Fibroblast of lung (primary cell): Measurements from ENCODE around the gene GPC5. TPM values are rescaled to one million over a fixed set of nuclear protein-coding genes. Genes with fewer than 3 reads are reported as not detected.

Experiments used
- DNase-seq, 2 donors: peaks; one replicate each; pipeline versions ENCODE4 v3.0.0 to v3.0.0-alpha.2; 2010; ENCODE audit warnings: low read depth in 2 of 2
- H2AFZ ChIP-seq: 2 replicates; pipeline ENCODE4 v1.5.1; 2012; ENCODE audit warnings: low read length, control low read depth, inconsistent platforms
- H3K27ac ChIP-seq: 2 replicates; pipeline ENCODE4 v1.5.1; 2011; ENCODE audit warnings: low read length, control low read depth; ENCODE audit not compliant: insufficient read depth
- H3K27me3 ChIP-seq: 2 replicates; pipeline ENCODE4 v1.5.1; 2011; ENCODE audit warnings: mild to moderate bottlenecking, low read length; ENCODE audit not compliant: control insufficient read depth, insufficient read depth
- H3K36me3 ChIP-seq: 2 replicates; pipeline ENCODE4 v1.5.1; 2011; ENCODE audit warnings: low read length; ENCODE audit not compliant: control insufficient read depth, insufficient read depth
- H3K4me1 ChIP-seq: 2 replicates; pipeline ENCODE4 v1.5.1; 2011; ENCODE audit warnings: low read length; ENCODE audit not compliant: control insufficient read depth, insufficient read depth; ENCODE audit errors: extremely low read depth
- H3K4me2 ChIP-seq: 2 replicates; pipeline ENCODE4 v1.5.1; 2011; ENCODE audit warnings: low read length, control low read depth; ENCODE audit not compliant: insufficient read depth; ENCODE audit errors: extremely low read depth
- H3K4me3 ChIP-seq, 4 experiments: fragments of 200-600 bp in 1 of 4; sonication (generic) in 1 of 4; replicated peaks in 1 of 4; 2 replicates each; pipeline ENCODE4 v1.5.1; 2011 to 2016; ENCODE audit warnings: low read length in 4 of 4, low read depth in 3 of 4, mild to moderate bottlenecking in 3 of 4, control low read depth in 2 of 4, inconsistent platforms in 1 of 4, mixed read lengths in 1 of 4; ENCODE audit not compliant: insufficient read depth in 1 of 4; ENCODE audit errors: control extremely low read depth in 1 of 4
- H3K79me2 ChIP-seq: 2 replicates; pipeline ENCODE4 v1.5.1; 2012; ENCODE audit warnings: mild to moderate bottlenecking, low read length, inconsistent platforms; ENCODE audit not compliant: control insufficient read depth, insufficient read depth
- H3K9ac ChIP-seq: 2 replicates; pipeline ENCODE4 v1.5.1; 2011; ENCODE audit warnings: mild to moderate bottlenecking, low read length, control low read depth; ENCODE audit not compliant: insufficient read depth
- H3K9me3 ChIP-seq: 2 replicates; pipeline ENCODE4 v1.5.1; 2012; ENCODE audit warnings: low read depth, low read length; ENCODE audit not compliant: control insufficient read depth, insufficient read depth
- H4K20me1 ChIP-seq: 2 replicates; pipeline ENCODE4 v1.5.1; 2011; ENCODE audit warnings: low read length; ENCODE audit not compliant: control insufficient read depth, insufficient read depth; ENCODE audit errors: extremely low read depth
- CTCF ChIP-seq, 2 donors: IDR thresholded peaks in 1 of 2; conservative IDR thresholded peaks in 1 of 2; 1 replicate in 1 of 2; 2 replicates in 1 of 2; pipeline ENCODE4 v1.5.1; 2011 to 2012; ENCODE audit warnings: low read length in 2 of 2, control low read depth in 1 of 2, inconsistent platforms in 1 of 2, low read depth in 1 of 2, mild to moderate bottlenecking in 1 of 2
- EZH2 ChIP-seq: IDR thresholded peaks from 2 replicates; pipeline ENCODE4 v1.5.1; 2012; ENCODE audit warnings: low read length, control low read depth, mild to moderate bottlenecking; ENCODE audit errors: missing control alignments
- polyA plus RNA-seq, 2 donors: library from polyadenylated mRNA; depleted of rRNA in 1 of 2; stranded (reverse) in 1 of 2; unstranded in 1 of 2; fragments of >200 nt; gene quantifications; 2 replicates each; pipeline ENCODE4 v1.2.1, GENCODE V29; 2011 to 2012; ENCODE audit warnings: missing spikeins in 1 of 2
- total RNA-seq: library from RNA; depleted of rRNA; stranded (reverse); fragments of >200 nt; gene quantifications from 2 replicates; pipeline ENCODE4 v1.2.1, GENCODE V29; 2014

Gene GPC5
- total and polyA plus RNA-seq, 2 donors (not counting 1 experiment from before 2014, with no cell fraction given): 0.17 TPM; not detected in 1

- DNase-seq: no peak
- Histone ChIP-seq H3K4me3 (no peak overlapping the region), H3K4me1 (no peaks in the 10 kb centered on the region), H3K9ac (no peak overlapping the region), H3K79me2 (no peaks in the 10 kb centered on the region), H3K27ac (no peak overlapping the region), H2AFZ (no peak overlapping the region), H3K27me3 (no peaks in the 10 kb centered on the region), H3K36me3 (no peaks in the 10 kb centered on the region), H4K20me1 (no peaks in the 10 kb centered on the region), H3K4me2 (no peak overlapping the region), H3K9me3 (no peaks in the 10 kb centered on the region)
- no peak for TF ChIP-seq CTCF (conservative IDR thresholded peaks at IDR 0.05 in 1 of 2, IDR thresholded peaks at IDR 0.05 in 1 of 2; ENCODE audit: low read depth in 1 of 2, low read length in 2 of 2)
- TF ChIP-seq EZH2: no peak
Measured at GRCh38 chr13:92491839-92492238, 1093.4 kb downstream of the GPC5 start.

DNA sequence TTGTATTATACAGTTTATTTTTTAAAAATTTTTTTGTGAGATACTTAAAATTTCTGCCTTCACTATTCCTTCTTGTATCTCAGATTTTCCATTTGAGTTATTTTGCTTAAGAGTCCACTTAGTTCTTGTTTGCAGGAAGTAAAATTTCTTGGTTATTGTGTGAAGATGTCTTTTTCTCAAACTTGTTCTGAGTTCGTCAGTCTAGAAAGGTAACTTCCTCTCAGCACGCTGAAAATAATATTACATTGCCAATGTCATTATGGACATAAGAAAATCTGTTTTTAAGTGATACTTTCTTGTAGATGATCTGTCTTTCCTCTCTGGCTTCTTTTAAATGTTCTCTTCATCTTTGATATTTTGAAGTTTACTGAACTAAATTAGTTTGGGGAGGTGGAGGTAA is 1096.5 kb downstream of the GPC5 start:
- Histone ChIP-seq H2AFZ (no peak overlapping the region), H3K27me3 (no peaks in the 10 kb centered on the region), H3K9me3 (no peaks in the 10 kb centered on the region), H3K79me2 (no peaks in the 10 kb centered on the region), H3K4me2 (no peak overlapping the region), H4K20me1 (no peaks in the 10 kb centered on the region), H3K9ac (no peak overlapping the region), H3K4me3 (no peak overlapping the region), H3K27ac (no peak overlapping the region), H3K4me1 (no peaks in the 10 kb centered on the region), H3K36me3 (no peaks in the 10 kb centered on the region)
- no peak for TF ChIP-seq EZH2
- no peak for TF ChIP-seq CTCF (conservative IDR thresholded peaks at IDR 0.05 in 1 of 2, IDR thresholded peaks at IDR 0.05 in 1 of 2; ENCODE audit: low read depth in 1 of 2, low read length in 2 of 2)
- no peak for DNase-seq

DNA sequence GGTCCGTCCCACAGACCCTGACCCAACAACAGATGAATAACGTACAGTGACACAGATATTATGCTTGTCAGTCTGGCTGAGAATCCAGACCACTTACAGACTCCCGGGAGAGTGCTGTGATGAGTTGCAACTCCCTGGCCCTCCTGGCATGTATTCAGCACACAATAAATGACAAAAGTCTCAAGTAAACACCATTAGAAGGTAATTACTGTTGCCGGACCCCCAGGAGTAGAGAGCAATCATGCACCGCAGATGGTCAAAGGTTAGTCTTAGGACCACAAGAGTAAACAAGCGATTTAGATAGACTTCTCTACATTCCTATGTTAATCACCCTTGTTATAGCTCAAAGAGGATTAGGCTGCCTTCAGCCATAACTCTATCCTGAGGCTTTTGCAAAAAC is 1101.8 kb downstream of the GPC5 start:
- Histone ChIP-seq H3K4me1 (no peaks in the 10 kb centered on the region), H3K9me3 (no peaks in the 10 kb centered on the region), H3K79me2 (no peaks in the 10 kb centered on the region), H3K4me2 (no peak overlapping the region), H2AFZ (no peak overlapping the region), H3K36me3 (no peaks in the 10 kb centered on the region), H3K27me3 (no peaks in the 10 kb centered on the region), H4K20me1 (no peaks in the 10 kb centered on the region), H3K27ac (no peak overlapping the region), H3K4me3 (no peak overlapping the region), H3K9ac (no peak overlapping the region)
- DNase-seq: no peak
- TF ChIP-seq CTCF (conservative IDR thresholded peaks at IDR 0.05 in 1 of 2, IDR thresholded peaks at IDR 0.05 in 1 of 2; ENCODE audit: low read depth in 1 of 2, low read length in 2 of 2) (no peak), EZH2 (no peak)
